HepG2 (cell line): ENCODE measurements around the gene RTEL1. TPM values are rescaled to one million over a fixed set of nuclear protein-coding genes. Genes with fewer than 3 reads are reported as not detected.

Experiments
- NFRKB ChIP-seq: fragments of 450-650 bp; IDR thresholded peaks from 2 replicates; pipeline ENCODE4 v1.6.1; 2017
- NONO ChIP-seq, 2 experiments: fragments of 450-650 bp in 1 of 2; sonication (generic) in 1 of 2; formaldehyde crosslinking in 1 of 2; IDR thresholded peaks in 1 of 2; conservative IDR thresholded peaks in 1 of 2; 2 replicates each; pipeline versions ENCODE4 v1.6.1 to v1.8.0; 2017 to 2022; ENCODE audit warnings: mild to moderate bottlenecking in 1 of 2, missing genetic modification reagents in 1 of 2, moderate library complexity in 1 of 2
- SP4 ChIP-seq: sonication (generic); formaldehyde crosslinking; IDR thresholded peaks from 2 replicates; pipeline ENCODE4 v1.8.1; 2023; ENCODE audit warnings: mild to moderate bottlenecking, missing genetic modification reagents
- ZNF251 ChIP-seq: sonication (generic); formaldehyde crosslinking; IDR thresholded peaks from 2 replicates; pipeline ENCODE4 v1.9.0; 2021; ENCODE audit warnings: mild to moderate bottlenecking, missing genetic modification reagents
- ZNF296 ChIP-seq: sonication (generic); formaldehyde crosslinking; conservative IDR thresholded peaks from 2 replicates; pipeline ENCODE4 v1.5.0; 2020; ENCODE audit warnings: mild to moderate bottlenecking, missing genetic modification reagents
- ZNF878 ChIP-seq: sonication (generic); formaldehyde crosslinking; IDR thresholded peaks from 2 replicates; pipeline ENCODE4 v1.8.1; 2023; ENCODE audit warnings: mild to moderate bottlenecking, missing genetic modification reagents, moderate library complexity
- polyA plus RNA-seq, 8 experiments: library from polyadenylated mRNA; depleted of rRNA in 3 of 8; stranded (reverse) in 7 of 8; unstranded in 1 of 8; fragments of >200 nt; fragmentation: Illumina TruSeq in 4 of 8; extraction: Trizol in 4 of 8; gene quantifications; 2 replicates each; pipeline versions ENCODE4 v1.2.1 to v1.2.3, GENCODE V29; 2011 to 2016; ENCODE audit warnings: low read depth in 4 of 8, missing spikeins in 1 of 8, mixed read lengths in 1 of 8; ENCODE audit not compliant: insufficient read depth in 1 of 8
- total RNA-seq, 5 experiments: library from RNA; depleted of rRNA; stranded (reverse); fragments of >200 nt; fragmentation: Illumina TruSeq; extraction: Trizol; gene quantifications; 2 replicates each; pipeline ENCODE4 v1.2.3, GENCODE V29; 2016; ENCODE audit warnings: low read depth in 1 of 5
- TF ChIP-seq, protein P1 (sequence below): sonication (generic); formaldehyde crosslinking; IDR thresholded peaks from 2 replicates; pipeline ENCODE4 v1.5.0; 2020; ENCODE audit warnings: missing genetic modification reagents, mild to moderate bottlenecking, borderline replicate concordance
- TF ChIP-seq, protein P2 (sequence below), 2 experiments: fragments of 450-650 bp in 1 of 2; sonication (generic) in 1 of 2; formaldehyde crosslinking in 1 of 2; IDR thresholded peaks; 2 replicates each; pipeline versions ENCODE4 v1.6.1 to v1.8.0; 2016 to 2022; ENCODE audit warnings: antibody characterized with exemption in 1 of 2, mild to moderate bottlenecking in 1 of 2, missing genetic modification reagents in 1 of 2
- TF ChIP-seq, protein P3 (sequence below): sonication (generic); formaldehyde crosslinking; IDR thresholded peaks from 2 replicates; pipeline ENCODE4 v1.5.0; 2020; ENCODE audit warnings: mild to moderate bottlenecking, missing genetic modification reagents, borderline replicate concordance

The RTEL1 gene
- total and polyA plus RNA-seq, 2 of the 13 experiments (the other 11 are each of a cell fraction or from before 2014, with no cell fraction given), result 21.8 to 36.4 TPM

DNA sequence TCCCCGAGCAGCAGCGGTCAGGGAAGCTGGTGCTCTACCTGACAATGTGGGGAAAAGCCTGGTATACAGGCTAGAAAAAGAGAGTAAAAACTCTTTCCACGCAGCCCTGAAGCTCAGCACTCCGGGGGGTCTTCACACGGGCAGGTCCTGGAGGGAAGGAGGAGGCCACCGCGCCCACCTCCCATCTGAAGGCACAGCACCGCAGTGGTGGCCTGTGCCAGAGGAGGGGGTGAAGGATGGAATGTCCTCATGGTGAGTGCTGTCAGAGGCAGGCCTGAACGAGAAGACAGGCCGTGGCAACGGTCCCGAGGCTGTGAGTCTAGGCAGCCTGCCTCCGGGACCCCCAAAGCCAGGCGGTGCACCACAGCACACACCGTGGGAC, 87.3 kb downstream of the RTEL1 start (continued):
- TF ChIP-seq ZNF251 (CRISPR knock-in tag) (no peak), NFRKB (no peak), SP4 (peak; percentile 39; the same call in 1 of the 2 replicates), NONO (IDR thresholded peaks at IDR 0.05) (no peak), NONO (CRISPR knock-in tag; conservative IDR thresholded peaks at IDR 0.05) (no peak), ZNF878 (no peak), ZNF296 (CRISPR knock-in tag) (0 out of 2 replicates have a peak, but pooled peaks have one; percentile 54)
- TF ChIP-seq, protein P1, sequence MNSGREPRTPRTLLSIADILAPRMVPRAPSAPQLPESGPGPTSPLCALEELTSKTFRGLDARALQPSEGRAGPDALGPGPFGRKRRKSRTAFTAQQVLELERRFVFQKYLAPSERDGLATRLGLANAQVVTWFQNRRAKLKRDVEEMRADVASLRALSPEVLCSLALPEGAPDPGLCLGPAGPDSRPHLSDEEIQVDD (CRISPR knock-in tag), result no peak
- TF ChIP-seq, protein P2, sequence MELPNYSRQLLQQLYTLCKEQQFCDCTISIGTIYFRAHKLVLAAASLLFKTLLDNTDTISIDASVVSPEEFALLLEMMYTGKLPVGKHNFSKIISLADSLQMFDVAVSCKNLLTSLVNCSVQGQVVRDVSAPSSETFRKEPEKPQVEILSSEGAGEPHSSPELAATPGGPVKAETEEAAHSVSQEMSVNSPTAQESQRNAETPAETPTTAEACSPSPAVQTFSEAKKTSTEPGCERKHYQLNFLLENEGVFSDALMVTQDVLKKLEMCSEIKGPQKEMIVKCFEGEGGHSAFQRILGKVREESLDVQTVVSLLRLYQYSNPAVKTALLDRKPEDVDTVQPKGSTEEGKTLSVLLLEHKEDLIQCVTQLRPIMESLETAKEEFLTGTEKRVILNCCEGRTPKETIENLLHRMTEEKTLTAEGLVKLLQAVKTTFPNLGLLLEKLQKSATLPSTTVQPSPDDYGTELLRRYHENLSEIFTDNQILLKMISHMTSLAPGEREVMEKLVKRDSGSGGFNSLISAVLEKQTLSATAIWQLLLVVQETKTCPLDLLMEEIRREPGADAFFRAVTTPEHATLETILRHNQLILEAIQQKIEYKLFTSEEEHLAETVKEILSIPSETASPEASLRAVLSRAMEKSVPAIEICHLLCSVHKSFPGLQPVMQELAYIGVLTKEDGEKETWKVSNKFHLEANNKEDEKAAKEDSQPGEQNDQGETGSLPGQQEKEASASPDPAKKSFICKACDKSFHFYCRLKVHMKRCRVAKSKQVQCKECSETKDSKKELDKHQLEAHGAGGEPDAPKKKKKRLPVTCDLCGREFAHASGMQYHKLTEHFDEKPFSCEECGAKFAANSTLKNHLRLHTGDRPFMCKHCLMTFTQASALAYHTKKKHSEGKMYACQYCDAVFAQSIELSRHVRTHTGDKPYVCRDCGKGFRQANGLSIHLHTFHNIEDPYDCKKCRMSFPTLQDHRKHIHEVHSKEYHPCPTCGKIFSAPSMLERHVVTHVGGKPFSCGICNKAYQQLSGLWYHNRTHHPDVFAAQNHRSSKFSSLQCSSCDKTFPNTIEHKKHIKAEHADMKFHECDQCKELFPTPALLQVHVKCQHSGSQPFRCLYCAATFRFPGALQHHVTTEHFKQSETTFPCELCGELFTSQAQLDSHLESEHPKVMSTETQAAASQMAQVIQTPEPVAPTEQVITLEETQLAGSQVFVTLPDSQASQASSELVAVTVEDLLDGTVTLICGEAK (IDR thresholded peaks at IDR 0.05), result no peak
- TF ChIP-seq, protein P2 (CRISPR knock-in tag; IDR thresholded peaks at IDR 0.05), result no peak
- TF ChIP-seq, protein P3, sequence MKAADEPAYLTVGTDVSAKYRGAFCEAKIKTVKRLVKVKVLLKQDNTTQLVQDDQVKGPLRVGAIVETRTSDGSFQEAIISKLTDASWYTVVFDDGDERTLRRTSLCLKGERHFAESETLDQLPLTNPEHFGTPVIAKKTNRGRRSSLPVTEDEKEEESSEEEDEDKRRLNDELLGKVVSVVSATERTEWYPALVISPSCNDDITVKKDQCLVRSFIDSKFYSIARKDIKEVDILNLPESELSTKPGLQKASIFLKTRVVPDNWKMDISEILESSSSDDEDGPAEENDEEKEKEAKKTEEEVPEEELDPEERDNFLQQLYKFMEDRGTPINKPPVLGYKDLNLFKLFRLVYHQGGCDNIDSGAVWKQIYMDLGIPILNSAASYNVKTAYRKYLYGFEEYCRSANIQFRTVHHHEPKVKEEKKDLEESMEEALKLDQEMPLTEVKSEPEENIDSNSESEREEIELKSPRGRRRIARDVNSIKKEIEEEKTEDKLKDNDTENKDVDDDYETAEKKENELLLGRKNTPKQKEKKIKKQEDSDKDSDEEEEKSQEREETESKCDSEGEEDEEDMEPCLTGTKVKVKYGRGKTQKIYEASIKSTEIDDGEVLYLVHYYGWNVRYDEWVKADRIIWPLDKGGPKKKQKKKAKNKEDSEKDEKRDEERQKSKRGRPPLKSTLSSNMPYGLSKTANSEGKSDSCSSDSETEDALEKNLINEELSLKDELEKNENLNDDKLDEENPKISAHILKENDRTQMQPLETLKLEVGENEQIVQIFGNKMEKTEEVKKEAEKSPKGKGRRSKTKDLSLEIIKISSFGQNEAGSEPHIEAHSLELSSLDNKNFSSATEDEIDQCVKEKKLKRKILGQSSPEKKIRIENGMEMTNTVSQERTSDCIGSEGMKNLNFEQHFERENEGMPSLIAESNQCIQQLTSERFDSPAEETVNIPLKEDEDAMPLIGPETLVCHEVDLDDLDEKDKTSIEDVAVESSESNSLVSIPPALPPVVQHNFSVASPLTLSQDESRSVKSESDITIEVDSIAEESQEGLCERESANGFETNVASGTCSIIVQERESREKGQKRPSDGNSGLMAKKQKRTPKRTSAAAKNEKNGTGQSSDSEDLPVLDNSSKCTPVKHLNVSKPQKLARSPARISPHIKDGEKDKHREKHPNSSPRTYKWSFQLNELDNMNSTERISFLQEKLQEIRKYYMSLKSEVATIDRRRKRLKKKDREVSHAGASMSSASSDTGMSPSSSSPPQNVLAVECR (CRISPR knock-in tag), result no peak
